Measurements from ENCODE around the gene ZNF487. TPM values are rescaled to one million over a fixed set of nuclear protein-coding genes. Genes with fewer than 3 reads are reported as not detected.
A peak's percentile ranks its signal among the peaks of the same experiment; 100 is the strongest.

Gene ZNF487
- total and polyA plus RNA-seq, 2 donors (not counting 1 experiment from before 2014, with no cell fraction given) = 9.8 to 14.8 TPM

DNA sequence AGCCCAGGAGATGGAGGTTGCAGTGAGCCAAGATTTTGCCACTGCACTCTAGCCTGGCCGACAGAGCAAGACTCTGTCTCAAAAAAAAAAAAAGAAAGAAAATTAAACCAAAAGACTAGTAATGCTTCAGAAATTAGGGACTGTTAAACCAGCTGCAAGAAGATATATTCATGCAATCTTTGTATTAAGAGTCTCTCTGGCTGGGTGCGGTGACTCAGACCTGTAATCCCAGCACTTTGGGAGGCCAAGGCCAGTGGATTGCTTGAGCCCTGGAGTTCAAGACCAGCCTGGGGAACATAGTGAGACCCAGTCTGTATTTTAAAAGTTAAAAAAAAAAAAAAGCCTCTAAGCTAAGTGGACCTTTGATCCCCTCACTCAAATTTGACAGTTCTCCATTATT lies 25.4 kb upstream of the ZNF487 start:
- no peaks in the 10 kb centered on the region for H3K9me3 ChIP-seq (ENCODE audit: control extremely low read depth in 1 of 3, control insufficient read depth in 2 of 3, insufficient read depth in 1 of 3, low read length in 2 of 3)
- peaks cover 17% of the 10 kb centered on the region for H4K20me1 ChIP-seq (ENCODE audit: control insufficient read depth, insufficient read depth, low read length, poor library complexity, severe bottlenecking)
- peaks cover 4 to 18% of the 10 kb centered on the region in 2 donors for H3K4me1 ChIP-seq (ENCODE audit: control insufficient read depth in 2 of 2, insufficient read depth in 2 of 2, low read length in 2 of 2)
- DNase-seq (no peak), ATAC-seq (ENCODE audit: low read depth) (no peak)
- ChIA-PET POLR2A (interaction anchor here (3.0 kb wide), 1 partner anchor 9 kb away, joined by 19 read pairs; no protein-coding TSS in a partner anchor), CTCF (interaction anchor here (1.1 to 1.3 kb wide), 3 partner anchors 17 to 48 kb away, joined by 3 to 4 read pairs (median 3); no protein-coding TSS in a partner anchor)
- H3K27me3 ChIP-seq (replicated peaks in 1 of 4; ENCODE audit: control extremely low read depth in 1 of 4, control insufficient read depth in 3 of 4, insufficient read depth in 4 of 4, low read length in 3 of 4) = no peaks in the 10 kb centered on the region
- Mint-ChIP-seq H3K27me3 (no peaks in the 10 kb centered on the region), H3K4me1 (peaks cover 7% of the 10 kb centered on the region), H3K27ac (no peak overlapping the region), H3K9me3 (ENCODE audit: insufficient read depth) (no peaks in the 10 kb centered on the region), H3K4me3 (no peak overlapping the region)
- H3K9ac ChIP-seq (ENCODE audit: low read length) = no peak overlapping the region
- H3K79me2 ChIP-seq (ENCODE audit: control insufficient read depth, insufficient read depth, low read length) = peaks cover 43% of the 10 kb centered on the region
- H3K36me3 ChIP-seq (replicated peaks in 1 of 2; ENCODE audit: control extremely low read depth in 1 of 2, control insufficient read depth in 1 of 2, extremely low read depth in 1 of 2, insufficient read depth in 2 of 2, low read length in 1 of 2) = no peaks in the 10 kb centered on the region
- H3K4me2 ChIP-seq (replicated peaks; ENCODE audit: low read depth, low read length, poor library complexity, severe bottlenecking) = no peak overlapping the region
- no peak overlapping the region for H3K4me3 ChIP-seq (ENCODE audit: control extremely low read depth in 1 of 5, extremely low read depth in 1 of 5, insufficient read depth in 1 of 5, low read depth in 2 of 5, low read length in 4 of 5)
- no CpG with 5 or more reads among the region's 2 CpGs for WGBS (ENCODE audit: insufficient coverage)
- intact Hi-C loops (cut with micrococcal nuclease) = no loop called here
- H2AFZ ChIP-seq (ENCODE audit: insufficient read depth, low read depth, low read length, poor library complexity, severe bottlenecking) = no peak overlapping the region
- no peak overlapping the region for H3K27ac ChIP-seq (ENCODE audit: low read length in 2 of 2)
- no peak for TF ChIP-seq EZH2 (IDR thresholded peaks at IDR 0.05; ENCODE audit: borderline replicate concordance, insufficient read depth, low read depth, low read length, poor library complexity, severe bottlenecking)
- TF ChIP-seq CTCF (IDR thresholded peaks at IDR 0.05) = no peak

- no peak for TF ChIP-seq EZH2 (IDR thresholded peaks at IDR 0.05; ENCODE audit: borderline replicate concordance, insufficient read depth, low read depth, low read length, poor library complexity, severe bottlenecking)
- no peak for TF ChIP-seq CTCF (IDR thresholded peaks at IDR 0.05)
- H3K9ac ChIP-seq (ENCODE audit: low read length) = no peak overlapping the region
- no peak overlapping the region for H3K27ac ChIP-seq (ENCODE audit: low read length in 2 of 2)
- no peak overlapping the region for H2AFZ ChIP-seq (ENCODE audit: insufficient read depth, low read depth, low read length, poor library complexity, severe bottlenecking)
- Mint-ChIP-seq H3K4me1 (peaks cover 17% of the 10 kb centered on the region), H3K9me3 (ENCODE audit: insufficient read depth) (no peaks in the 10 kb centered on the region), H3K27ac (peak overlapping the region; percentile 20), H3K4me3 (no peak overlapping the region), H3K27me3 (no peaks in the 10 kb centered on the region)
- no peaks in the 10 kb centered on the region for H3K9me3 ChIP-seq (ENCODE audit: control extremely low read depth in 1 of 3, control insufficient read depth in 2 of 3, insufficient read depth in 1 of 3, low read length in 2 of 3)
- peaks cover 16% of the 10 kb centered on the region for H3K79me2 ChIP-seq (ENCODE audit: control insufficient read depth, insufficient read depth, low read length)
- intact Hi-C loops (cut with micrococcal nuclease) = no loop called here
- no peak for ATAC-seq (ENCODE audit: low read depth)
- no peak overlapping the region for H3K4me3 ChIP-seq (ENCODE audit: control extremely low read depth in 1 of 5, extremely low read depth in 1 of 5, insufficient read depth in 1 of 5, low read depth in 2 of 5, low read length in 4 of 5)
- H3K4me1 ChIP-seq (ENCODE audit: control insufficient read depth in 2 of 2, insufficient read depth in 2 of 2, low read length in 2 of 2) = peaks cover 22 to 28% of the 10 kb centered on the region in 2 donors
- H3K4me2 ChIP-seq (replicated peaks; ENCODE audit: low read depth, low read length, poor library complexity, severe bottlenecking) = no peak overlapping the region
- 97% methylated on average over 5 of the region's 10 CpGs for WGBS (ENCODE audit: insufficient coverage)
- DNase-seq = no peak
- no peaks in the 10 kb centered on the region for H4K20me1 ChIP-seq (ENCODE audit: control insufficient read depth, insufficient read depth, low read length, poor library complexity, severe bottlenecking)
- CTCF ChIA-PET = no interaction called here
- no peaks in the 10 kb centered on the region for H3K27me3 ChIP-seq (replicated peaks in 1 of 4; ENCODE audit: control extremely low read depth in 1 of 4, control insufficient read depth in 3 of 4, insufficient read depth in 4 of 4, low read length in 3 of 4)
- POLR2A ChIA-PET = interaction anchor here (0.6 kb wide), 1 partner anchor 27 kb away, joined by 6 read pairs; no protein-coding TSS in a partner anchor
- H3K36me3 ChIP-seq (replicated peaks in 1 of 2; ENCODE audit: control extremely low read depth in 1 of 2, control insufficient read depth in 1 of 2, extremely low read depth in 1 of 2, insufficient read depth in 2 of 2, low read length in 1 of 2) = no peaks in the 10 kb centered on the region
These were observed 21.4 kb upstream of the ZNF487 start for GRCh38 chr10:43415544-43415943.

Data from B cell (primary cell).